ENCODE data around the gene HNRNPM. TPM values are rescaled to one million over a fixed set of nuclear protein-coding genes. Genes with fewer than 3 reads are reported as not detected.

The HNRNPM gene
- total and polyA plus RNA-seq, 4 experiments from 2014 or later, result 197 to 245 (median 203) TPM

Other genes with a start within 250 kb of the HNRNPM start
- 10 to 100 TPM; 29.2 to 30.6 TPM for gene CERS4, start 235.6 kb upstream of the HNRNPM start, total RNA-seq
- 10 to 100 TPM; 11.3 to 15.4 TPM for gene CERS4, start 235.6 kb upstream of the HNRNPM start, polyA plus RNA-seq
- 10 to 100 TPM; 29.6 to 29.7 TPM for gene CD320, start 136.6 kb upstream of the HNRNPM start, total RNA-seq
- 10 to 100 TPM; 50.3 to 53.5 TPM for gene CD320, start 136.6 kb upstream of the HNRNPM start, polyA plus RNA-seq
- 10 to 100 TPM; 30.4 to 31.0 TPM for gene NDUFA7, start 123.6 kb upstream of the HNRNPM start, total RNA-seq
- 100 to 1,000 TPM; 109 to 115 TPM for gene NDUFA7, start 123.6 kb upstream of the HNRNPM start, polyA plus RNA-seq
- 1,000 to 10,000 TPM; 2,963 to 3,045 TPM for gene RPS28, start 123.5 kb upstream of the HNRNPM start, total RNA-seq
- gene RPS28, start 123.5 kb upstream of the HNRNPM start, polyA plus RNA-seq, result 1,000 to 10,000 TPM; 1,408 to 2,916 TPM
- gene KANK3, start 101.7 kb upstream of the HNRNPM start, total RNA-seq, result 1 to 10 TPM; 5.0 to 6.3 TPM
- gene KANK3, start 101.7 kb upstream of the HNRNPM start, polyA plus RNA-seq, result 1 to 10 TPM; 1.1 to 1.9 TPM
- gene ANGPTL4, start 80.8 kb upstream of the HNRNPM start, total RNA-seq, result not detected
- gene ANGPTL4, start 80.8 kb upstream of the HNRNPM start, polyA plus RNA-seq, result not detected
- 100 to 1,000 TPM; 107 to 109 TPM for gene RAB11B, start 54.6 kb upstream of the HNRNPM start, total RNA-seq
- gene RAB11B, start 54.6 kb upstream of the HNRNPM start, polyA plus RNA-seq, result 10 to 100 TPM; 40.2 to 87.0 TPM
- 10 to 100 TPM; 25.5 to 30.3 TPM for gene MARCHF2, start 31.7 kb upstream of the HNRNPM start, total RNA-seq
- gene MARCHF2, start 31.7 kb upstream of the HNRNPM start, polyA plus RNA-seq, result 10 to 100 TPM; 46.0 to 60.9 TPM
- gene PRAM1, start 57.7 kb downstream of the HNRNPM start, total RNA-seq, result 1 to 10 TPM; 2.3 to 2.6 TPM
- gene PRAM1, start 57.7 kb downstream of the HNRNPM start, polyA plus RNA-seq, result not detected
- 10 to 100 TPM; 45.1 to 50.4 TPM for gene ZNF414, start 69.2 kb downstream of the HNRNPM start, total RNA-seq
- 10 to 100 TPM in 1 of 2 donors, 1 to 10 TPM in 1; 9.5 to 25.8 TPM for gene ZNF414, start 69.2 kb downstream of the HNRNPM start, polyA plus RNA-seq
- gene MYO1F, start 132.5 kb downstream of the HNRNPM start, total RNA-seq, result 100 to 1,000 TPM; 329 to 359 TPM
- gene MYO1F, start 132.5 kb downstream of the HNRNPM start, polyA plus RNA-seq, result 100 to 1,000 TPM in 1 of 2 donors, 10 to 100 TPM in 1; 35.9 to 112 TPM
- gene ADAMTS10, start 165.7 kb downstream of the HNRNPM start, total RNA-seq, result 10 to 100 TPM; 66.0 to 67.2 TPM
- gene ADAMTS10, start 165.7 kb downstream of the HNRNPM start, polyA plus RNA-seq, result 1 to 10 TPM in 1 of 2 donors, under 1 TPM in 1; 0.59 to 2.2 TPM
- gene NFILZ, start 185.7 kb downstream of the HNRNPM start, total RNA-seq, result not detected
- not detected for gene NFILZ, start 185.7 kb downstream of the HNRNPM start, polyA plus RNA-seq